SU-DHL-6 (cell line): ENCODE measurements around the gene USB1.

Experiments used
- H2AFZ ChIP-seq: fragments of 200-600 bp; sonication (generic); 2 replicates; pipeline ENCODE4 v1.6.1; 2014; ENCODE audit warnings: low read depth, mild to moderate bottlenecking, moderate library complexity, mixed read lengths, antibody characterized with exemption, low read length; ENCODE audit not compliant: severe bottlenecking
- H3F3A ChIP-seq: fragments of 200-600 bp; shearing (Covaris generic); 2 replicates; pipeline ENCODE4 v1.6.0; 2016; ENCODE audit warnings: antibody characterized with exemption, mild to moderate bottlenecking; ENCODE audit not compliant: insufficient read depth
- H3K27ac ChIP-seq: fragments of 200-600 bp; sonication (generic); 2 replicates; pipeline ENCODE4 v1.5.1; 2016; ENCODE audit warnings: low read depth, mild to moderate bottlenecking, low read length, moderate library complexity, mixed read lengths
- H3K27me3 ChIP-seq: fragments of 200-600 bp; sonication (generic), shearing (Covaris generic); 2 replicates; pipeline ENCODE4 v1.6.0; 2014; ENCODE audit warnings: mild to moderate bottlenecking, low read length
- H3K36me3 ChIP-seq: fragments of 200-600 bp; sonication (generic); 2 replicates; pipeline ENCODE4 v1.6.1; 2014; ENCODE audit warnings: mild to moderate bottlenecking, low read length, mixed read lengths
- H3K4me2 ChIP-seq: fragments of 300-600, 200-600 bp; shearing (Covaris generic), sonication (generic); 2 replicates; pipeline ENCODE4 v1.6.0; 2014; ENCODE audit warnings: low read length, low read depth, mild to moderate bottlenecking; ENCODE audit not compliant: poor library complexity, severe bottlenecking
- H3K4me3 ChIP-seq: fragments of 200-600 bp; sonication (generic); 2 replicates; pipeline ENCODE4 v1.5.1; 2014; ENCODE audit warnings: antibody characterized with exemption, low read length, mild to moderate bottlenecking, mixed read lengths; ENCODE audit not compliant: insufficient read depth, poor library complexity, severe bottlenecking
- H3K79me2 ChIP-seq: fragments of 200-600 bp; sonication (generic); 2 replicates; pipeline ENCODE4 v1.6.1; 2014; ENCODE audit warnings: mild to moderate bottlenecking, low read length, moderate library complexity; ENCODE audit not compliant: insufficient read depth
- H3K9ac ChIP-seq: fragments of 200-600 bp; sonication (generic); 2 replicates; pipeline ENCODE4 v1.7.0; 2014; ENCODE audit warnings: mild to moderate bottlenecking, low read length
- H3K9me2 ChIP-seq: fragments of 200-600 bp; sonication (generic); replicated peaks from 2 replicates; pipeline ENCODE4 v1.6.1; 2014; ENCODE audit warnings: low read length; ENCODE audit not compliant: insufficient read depth
- H3K9me3 ChIP-seq: fragments of 200-600 bp; sonication (generic); 2 replicates; pipeline ENCODE4 v1.6.1; 2014; ENCODE audit warnings: low read length, mixed read lengths; ENCODE audit not compliant: insufficient read depth
- H4K20me1 ChIP-seq: fragments of 200-600 bp; sonication (generic); 2 replicates; pipeline ENCODE4 v1.6.1; 2014; ENCODE audit warnings: low read depth, mild to moderate bottlenecking, antibody characterized with exemption, low read length, moderate library complexity, mixed read lengths
- CTCF ChIP-seq: fragments of 200-600 bp; sonication (generic); IDR thresholded peaks from one replicate; pipeline ENCODE4 v1.5.1; 2017; ENCODE audit warnings: antibody characterized with exemption, mild to moderate bottlenecking, low read length, moderate library complexity; ENCODE audit not compliant: insufficient read depth, poor library complexity, severe bottlenecking
- EZH2phosphoT487 ChIP-seq: fragments of 200-600 bp; sonication (generic), shearing (Covaris generic); conservative IDR thresholded peaks from 2 replicates; pipeline ENCODE4 v1.6.1; 2018; ENCODE audit warnings: mild to moderate bottlenecking, antibody characterized with exemption, low read length, moderate library complexity, mixed read lengths

USB1 gene

GRCh38 chr16:58022601-58023371 lies 21.6 kb downstream of the USB1 start:
- Histone ChIP-seq H3K4me3 (no peak overlapping the region), H3K9ac (no peak overlapping the region), H3K9me2 (no peaks in the 10 kb centered on the region), H3K27ac (no peak overlapping the region), H3K9me3 (no peaks in the 10 kb centered on the region), H3K4me2 (no peak overlapping the region), H2AFZ (no peak overlapping the region), H3K36me3 (no peaks in the 10 kb centered on the region), H4K20me1 (no peaks in the 10 kb centered on the region), H3K27me3 (no peaks in the 10 kb centered on the region), H3F3A (no peaks in the 10 kb centered on the region), H3K79me2 (no peaks in the 10 kb centered on the region)
- TF ChIP-seq CTCF (no peak), EZH2phosphoT487 (no peak)

DNA sequence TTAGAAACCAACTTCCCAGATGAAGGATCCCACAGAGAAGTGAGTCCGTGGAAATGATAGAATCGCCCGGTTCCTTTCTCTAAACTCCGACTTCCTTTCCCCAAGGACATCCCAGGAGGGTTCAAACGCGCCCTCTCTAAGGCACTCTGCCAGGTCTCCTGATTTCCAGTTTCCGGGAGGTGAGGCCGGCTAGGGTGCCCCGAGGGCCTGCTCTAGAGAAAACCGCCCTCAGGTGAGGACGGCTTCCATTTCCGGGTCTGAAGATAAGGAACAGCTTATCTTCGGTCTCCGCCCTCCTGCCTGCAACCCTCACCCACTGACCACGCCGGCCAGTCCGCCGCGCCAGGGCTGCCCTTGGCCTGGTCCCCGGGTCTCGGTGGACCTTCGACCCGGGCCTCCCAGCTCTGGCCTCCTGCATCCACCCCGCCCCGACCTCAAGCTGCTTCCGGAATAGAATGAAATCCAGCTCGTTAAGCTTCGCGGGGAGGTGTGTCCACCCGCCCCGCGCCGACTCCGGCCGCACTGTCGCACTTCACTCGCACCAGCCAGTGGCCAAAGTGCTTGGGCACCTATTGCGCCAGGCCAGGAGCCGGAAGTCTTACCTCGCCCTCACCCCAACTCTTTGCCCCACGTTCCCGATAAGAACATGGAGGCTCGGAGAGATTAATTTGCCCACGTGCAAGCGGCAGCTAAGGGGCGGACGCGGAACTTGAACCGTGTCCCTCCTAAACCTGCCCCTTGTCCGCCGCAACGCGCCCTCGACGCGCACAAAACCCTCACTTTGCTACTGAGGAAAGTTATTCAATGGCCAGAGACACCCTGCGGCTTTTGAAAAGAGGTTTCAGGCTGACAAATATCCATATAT lies 23.5 kb downstream of the USB1 start:
- no peaks in the 10 kb centered on the region for H3F3A ChIP-seq
- H3K4me3 ChIP-seq = peak overlapping the region; percentile 63
- no peaks in the 10 kb centered on the region for H3K36me3 ChIP-seq
- H3K9me3 ChIP-seq = no peaks in the 10 kb centered on the region
- H3K4me2 ChIP-seq = peak overlapping the region; percentile 85
- no peaks in the 10 kb centered on the region for H3K27me3 ChIP-seq
- H3K9ac ChIP-seq = peak overlapping the region; percentile 38
- peak overlapping the region; percentile 91 for H2AFZ ChIP-seq
- H4K20me1 ChIP-seq = no peaks in the 10 kb centered on the region
- H3K79me2 ChIP-seq = no peaks in the 10 kb centered on the region
- H3K27ac ChIP-seq = no peak overlapping the region
- no peaks in the 10 kb centered on the region for H3K9me2 ChIP-seq
- TF ChIP-seq CTCF = no peak
- no peak for TF ChIP-seq EZH2phosphoT487

DNA sequence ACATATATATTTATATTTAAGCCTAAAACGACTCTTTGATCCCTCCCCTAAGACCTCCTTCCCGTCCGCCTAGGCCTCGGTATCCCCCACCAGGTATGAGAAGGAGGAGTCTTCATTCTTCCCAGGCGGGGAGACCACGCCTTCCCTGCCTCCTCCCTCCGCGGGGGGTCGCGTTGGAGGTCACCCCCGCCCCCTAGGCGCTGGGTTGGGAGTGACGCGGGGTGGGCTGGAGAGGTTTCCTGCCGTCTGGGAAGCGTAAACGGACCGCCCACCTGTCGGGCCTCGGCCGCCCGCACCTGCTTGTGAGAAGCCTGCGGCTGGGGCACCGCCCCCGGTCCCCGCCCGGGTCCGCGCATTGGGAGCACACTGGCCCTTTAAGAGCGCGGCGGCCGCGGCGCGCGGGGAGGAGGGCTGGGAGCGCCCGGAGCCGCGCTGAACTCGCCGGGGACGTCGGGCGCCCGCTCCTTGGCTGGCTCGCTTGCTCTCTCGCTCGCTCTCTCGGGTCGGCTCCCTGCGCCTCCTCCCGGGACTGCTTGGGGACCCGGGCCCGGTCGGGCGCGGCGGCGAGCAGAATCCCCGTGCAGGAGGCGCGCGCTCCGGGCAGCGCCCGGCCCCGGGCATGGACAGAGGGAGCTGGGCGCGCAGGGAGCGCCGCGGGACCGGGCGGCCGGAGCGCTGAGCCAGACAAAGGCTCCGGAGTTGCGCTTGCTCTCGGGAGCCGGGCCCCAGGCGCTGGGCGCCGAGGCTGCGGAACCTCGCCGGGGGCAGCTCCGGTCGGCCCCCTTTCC lies 24.3 kb downstream of the USB1 start, which contains the start of gene MMP15:
Gene MMP15 (plus strand): TSS at position 404 of the 788 bp plus-strand sequence. CDS start 597 bp downstream, outside the sequence.
- H3K27me3 ChIP-seq = no peaks in the 10 kb centered on the region
- H3K9me2 ChIP-seq = no peaks in the 10 kb centered on the region
- no peaks in the 10 kb centered on the region for H4K20me1 ChIP-seq
- no peaks in the 10 kb centered on the region for H3K79me2 ChIP-seq
- peak within 1 kb of the TSS; percentile 91 for H2AFZ ChIP-seq
- H3K4me2 ChIP-seq = peak within 1 kb of the TSS; percentile 85
- no peaks in the 10 kb centered on the region for H3K36me3 ChIP-seq
- H3K9me3 ChIP-seq = no peaks in the 10 kb centered on the region
- no peak within 1 kb of the TSS for H3K27ac ChIP-seq
- no peaks in the 10 kb centered on the region for H3F3A ChIP-seq
- no peak for TF ChIP-seq CTCF
- TF ChIP-seq EZH2phosphoT487 = no peak
- H3K4me3 ChIP-seq = peak within 1 kb of the TSS; percentile 63
- peak within 1 kb of the TSS; percentile 38 for H3K9ac ChIP-seq
